Gastroesophageal sphincter (tissue), 2 donors: ENCODE measurements around the gene HS3ST2.

Source experiments
- EP300 ChIP-seq: sonication (generic); formaldehyde crosslinking; IDR thresholded peaks from one replicate; pipeline ENCODE4 v1.6.1; 2017; ENCODE audit warnings: antibody characterized with exemption, mild to moderate bottlenecking
- POLR2A ChIP-seq, 2 donors: fragments of 450-650 bp; IDR thresholded peaks; one replicate each; pipeline ENCODE4 v1.6.1; 2017; ENCODE audit warnings: antibody characterized with exemption in 2 of 2, mild to moderate bottlenecking in 2 of 2, moderate library complexity in 1 of 2
- POLR2AphosphoS5 ChIP-seq: sonication (generic); formaldehyde crosslinking; IDR thresholded peaks from one replicate; pipeline ENCODE4 v1.6.1; 2017; ENCODE audit warnings: antibody characterized with exemption

DNA sequence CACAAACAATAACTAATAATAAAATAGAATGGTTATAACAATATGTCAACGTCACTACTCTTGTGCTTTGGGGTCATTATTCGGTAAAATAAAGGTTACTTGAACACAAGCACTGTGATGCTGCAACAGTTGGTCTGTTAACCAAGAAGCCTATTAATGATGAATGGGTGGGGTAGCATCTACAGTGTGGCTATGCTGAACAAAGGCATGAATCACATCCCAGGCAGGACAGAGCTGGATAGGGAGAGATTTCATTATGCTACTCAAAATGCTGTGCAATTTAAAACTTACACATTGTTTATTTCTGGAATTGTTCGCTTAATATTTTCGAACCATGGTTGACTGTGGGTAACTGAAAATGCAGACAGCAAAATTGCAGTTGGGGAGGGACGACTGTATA is 9.1 kb upstream of the HS3ST2 start:
- TF ChIP-seq POLR2A (IDR thresholded peaks at IDR 0.05) (no peak), EP300 (no peak), POLR2AphosphoS5 (no peak)
